ENCODE results near the gene SH3BP4.
"Not testable (repeated sequence)": the region's sequence is repeated elsewhere in the genome, so short reads cannot be mapped to it uniquely, and the experiment has no call there.

Gene SH3BP4

DNA sequence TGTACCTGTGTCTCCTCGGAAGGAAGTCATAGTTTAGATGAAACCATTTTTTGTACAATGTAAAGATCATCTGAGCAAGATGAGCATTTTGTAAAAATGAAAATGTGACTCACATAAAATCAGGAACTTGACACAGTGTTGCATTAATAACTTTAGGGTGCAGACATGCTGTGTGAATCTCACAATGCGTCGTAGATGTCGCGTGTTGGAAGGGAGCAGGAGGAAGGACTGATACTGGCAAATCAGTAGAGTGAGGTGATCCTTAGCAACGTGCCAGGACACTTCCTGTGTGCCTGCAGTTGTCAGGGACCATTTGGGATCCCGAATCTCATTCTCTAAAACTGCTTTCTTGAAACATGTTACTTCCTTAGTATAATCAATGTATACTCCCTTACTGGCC is 103.1 kb downstream of the SH3BP4 start:
- no peaks in the 10 kb centered on the region for H3K9me3 ChIP-seq
- H3K4me1 ChIP-seq = peaks cover 15% of the 10 kb centered on the region
- peaks cover 13% of the 10 kb centered on the region for H3K36me3 ChIP-seq
- no peaks in the 10 kb centered on the region for H3K27me3 ChIP-seq
- no peak overlapping the region for H3K4me3 ChIP-seq (ENCODE audit: low read depth, low read length)
- no peak for DNase-seq
- TF ChIP-seq CTCF (IDR thresholded peaks at IDR 0.05; ENCODE audit: low read depth, low read length) = no peak

DNA sequence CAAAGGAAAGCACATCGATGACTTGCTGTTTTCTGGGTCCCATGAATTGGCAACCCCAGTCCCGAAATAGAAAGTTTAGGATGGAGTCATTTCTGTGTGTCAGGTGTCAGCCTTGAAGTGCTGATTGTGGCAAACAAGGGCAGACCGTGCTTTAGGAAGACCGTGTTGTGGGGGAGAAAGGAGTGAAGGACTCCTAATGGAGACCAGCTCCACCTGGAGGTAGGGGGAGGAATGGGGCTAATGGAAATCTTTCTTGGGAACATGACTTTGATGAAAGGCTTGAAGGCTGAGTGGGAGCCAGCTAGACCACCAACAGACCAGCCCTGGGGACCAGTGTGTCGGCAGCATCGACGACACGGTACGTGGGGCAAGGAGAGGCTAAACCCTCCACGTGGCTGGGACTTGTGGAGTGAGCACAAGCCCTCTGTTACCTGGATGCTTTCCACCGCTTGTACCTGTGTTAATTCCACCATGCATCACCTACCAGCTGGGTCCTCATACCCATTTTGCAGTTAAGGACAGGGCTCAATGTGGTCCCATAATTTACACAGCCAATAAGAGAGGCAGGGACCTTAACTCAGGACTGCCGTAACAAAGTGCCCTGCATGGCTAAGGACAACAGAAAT is 104.2 kb downstream of the SH3BP4 start:
- TF ChIP-seq CTCF (IDR thresholded peaks at IDR 0.05; ENCODE audit: low read depth, low read length) = peak; percentile 78
- H3K9me3 ChIP-seq = no peaks in the 10 kb centered on the region
- peaks cover 13% of the 10 kb centered on the region for H3K36me3 ChIP-seq
- H3K4me3 ChIP-seq (ENCODE audit: low read depth, low read length) = no peak overlapping the region
- H3K27me3 ChIP-seq = no peaks in the 10 kb centered on the region
- DNase-seq = peak; percentile 43
- peaks cover 7% of the 10 kb centered on the region for H3K4me1 ChIP-seq

GRCh38 chr2:235056768-235057167 is 105.0 kb downstream of the SH3BP4 start:
- TF ChIP-seq CTCF (IDR thresholded peaks at IDR 0.05; ENCODE audit: low read depth, low read length) = no peak
- Histone ChIP-seq H3K4me1 (peaks cover under 1% of the 10 kb centered on the region; the same call in 1 of the 2 replicates), H3K4me3 (ENCODE audit: low read depth, low read length) (no peak overlapping the region)

GRCh38 chr2:235057616-235058015 is 105.8 kb downstream of the SH3BP4 start:
- DNase-seq; H3K4me1 ChIP-seq; H3K36me3 ChIP-seq; H3K4me3 ChIP-seq (ENCODE audit: low read depth, low read length); H3K27me3 ChIP-seq; H3K9me3 ChIP-seq: not testable (repeated sequence)

More at GRCh38 chr2:235056768-235057167, 105.0 kb downstream of the SH3BP4 start:
- DNase-seq = no peak
- no peaks in the 10 kb centered on the region for H3K9me3 ChIP-seq
- H3K27me3 ChIP-seq = no peaks in the 10 kb centered on the region
- H3K36me3 ChIP-seq = peaks cover 13% of the 10 kb centered on the region

DNA sequence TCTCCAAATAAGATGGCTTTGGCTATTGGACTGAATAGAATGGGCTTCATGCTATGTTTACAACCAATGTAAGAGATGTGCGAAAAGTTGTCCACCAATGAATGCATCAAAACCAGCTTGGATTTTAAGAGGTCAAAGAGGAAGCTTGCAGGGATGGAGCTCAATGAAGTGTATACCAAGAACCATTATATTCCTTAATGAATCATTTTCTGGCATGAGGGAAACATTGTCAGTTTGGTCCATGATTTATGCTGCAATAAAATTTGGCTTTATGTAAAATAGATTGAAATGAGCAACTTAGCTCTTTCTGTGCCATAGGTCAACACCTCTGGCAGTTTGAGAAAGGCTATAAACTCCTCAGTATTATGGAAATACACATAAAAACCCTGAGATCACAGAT is 107.3 kb downstream of the SH3BP4 start:
- no peak for TF ChIP-seq CTCF (IDR thresholded peaks at IDR 0.05; ENCODE audit: low read depth, low read length)
- Histone ChIP-seq H3K4me1 (no peaks in the 10 kb centered on the region), H3K36me3 (no peaks in the 10 kb centered on the region), H3K27me3 (no peaks in the 10 kb centered on the region), H3K4me3 (ENCODE audit: low read depth, low read length) (no peak overlapping the region), H3K9me3 (no peaks in the 10 kb centered on the region)
- DNase-seq = no peak

GRCh38 chr2:235061656-235062055 is 109.8 kb downstream of the SH3BP4 start:
- Histone ChIP-seq H3K4me3 (ENCODE audit: low read depth, low read length) (no peak overlapping the region), H3K9me3 (no peaks in the 10 kb centered on the region), H3K36me3 (no peaks in the 10 kb centered on the region), H3K4me1 (no peaks in the 10 kb centered on the region), H3K27me3 (no peaks in the 10 kb centered on the region)
- DNase-seq = no peak
- TF ChIP-seq CTCF (IDR thresholded peaks at IDR 0.05; ENCODE audit: low read depth, low read length) = no peak
